ENCODE data around the gene PIGC.

DNA sequence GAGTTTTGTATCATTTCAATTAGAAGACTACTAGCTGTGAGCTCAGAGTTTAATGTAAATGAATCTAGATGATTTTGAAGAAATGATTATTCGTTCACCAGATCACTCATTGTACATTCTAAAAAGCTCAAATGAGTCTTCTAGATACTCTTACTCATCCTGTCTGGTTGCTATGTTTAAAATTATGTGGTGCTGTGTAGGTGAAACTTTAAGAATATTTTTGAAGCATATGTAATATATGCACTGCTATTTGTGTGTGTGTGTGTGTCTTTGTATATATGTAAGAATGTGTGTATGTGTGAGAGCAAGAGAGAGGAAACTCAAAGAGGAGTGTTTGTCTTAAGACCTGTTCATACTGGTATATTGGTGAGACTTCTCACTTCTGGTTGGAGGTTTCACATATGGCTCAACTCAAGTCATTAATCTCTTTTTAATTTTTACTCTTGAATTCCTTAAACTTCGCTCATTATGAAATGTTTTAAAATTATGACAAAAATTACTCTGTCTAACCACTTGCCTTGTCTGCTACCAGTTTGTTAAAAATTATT is 32.0 kb downstream of the PIGC start:
- TF ChIP-seq, protein P1, sequence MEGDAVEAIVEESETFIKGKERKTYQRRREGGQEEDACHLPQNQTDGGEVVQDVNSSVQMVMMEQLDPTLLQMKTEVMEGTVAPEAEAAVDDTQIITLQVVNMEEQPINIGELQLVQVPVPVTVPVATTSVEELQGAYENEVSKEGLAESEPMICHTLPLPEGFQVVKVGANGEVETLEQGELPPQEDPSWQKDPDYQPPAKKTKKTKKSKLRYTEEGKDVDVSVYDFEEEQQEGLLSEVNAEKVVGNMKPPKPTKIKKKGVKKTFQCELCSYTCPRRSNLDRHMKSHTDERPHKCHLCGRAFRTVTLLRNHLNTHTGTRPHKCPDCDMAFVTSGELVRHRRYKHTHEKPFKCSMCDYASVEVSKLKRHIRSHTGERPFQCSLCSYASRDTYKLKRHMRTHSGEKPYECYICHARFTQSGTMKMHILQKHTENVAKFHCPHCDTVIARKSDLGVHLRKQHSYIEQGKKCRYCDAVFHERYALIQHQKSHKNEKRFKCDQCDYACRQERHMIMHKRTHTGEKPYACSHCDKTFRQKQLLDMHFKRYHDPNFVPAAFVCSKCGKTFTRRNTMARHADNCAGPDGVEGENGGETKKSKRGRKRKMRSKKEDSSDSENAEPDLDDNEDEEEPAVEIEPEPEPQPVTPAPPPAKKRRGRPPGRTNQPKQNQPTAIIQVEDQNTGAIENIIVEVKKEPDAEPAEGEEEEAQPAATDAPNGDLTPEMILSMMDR (IDR thresholded peaks at IDR 0.05; ENCODE audit: low read depth, low read length) = no peak
- no peak for TF ChIP-seq POLR2A (IDR thresholded peaks at IDR 0.05; ENCODE audit: extremely low read depth, insufficient read length)
- TF ChIP-seq MAX (IDR thresholded peaks at IDR 0.05; ENCODE audit: low read depth, low read length) = no peak

Measured in NB4 (cell line).